Fibroblast of lung (primary cell): Measurements from ENCODE around the gene P3H3. TPM values are rescaled to one million over a fixed set of nuclear protein-coding genes. Genes with fewer than 3 reads are reported as not detected.

Source experiments
- DNase-seq, 2 donors: peaks; one replicate each; pipeline versions ENCODE4 v3.0.0 to v3.0.0-alpha.2; 2010; ENCODE audit warnings: low read depth in 2 of 2
- H2AFZ ChIP-seq: 2 replicates; pipeline ENCODE4 v1.5.1; 2012; ENCODE audit warnings: low read length, control low read depth, inconsistent platforms
- H3K27ac ChIP-seq: 2 replicates; pipeline ENCODE4 v1.5.1; 2011; ENCODE audit warnings: low read length, control low read depth; ENCODE audit not compliant: insufficient read depth
- H3K27me3 ChIP-seq: 2 replicates; pipeline ENCODE4 v1.5.1; 2011; ENCODE audit warnings: mild to moderate bottlenecking, low read length; ENCODE audit not compliant: control insufficient read depth, insufficient read depth
- H3K36me3 ChIP-seq: 2 replicates; pipeline ENCODE4 v1.5.1; 2011; ENCODE audit warnings: low read length; ENCODE audit not compliant: control insufficient read depth, insufficient read depth
- H3K4me1 ChIP-seq: 2 replicates; pipeline ENCODE4 v1.5.1; 2011; ENCODE audit warnings: low read length; ENCODE audit not compliant: control insufficient read depth, insufficient read depth; ENCODE audit errors: extremely low read depth
- H3K4me2 ChIP-seq: 2 replicates; pipeline ENCODE4 v1.5.1; 2011; ENCODE audit warnings: low read length, control low read depth; ENCODE audit not compliant: insufficient read depth; ENCODE audit errors: extremely low read depth
- H3K4me3 ChIP-seq, 4 experiments: fragments of 200-600 bp in 1 of 4; sonication (generic) in 1 of 4; replicated peaks in 1 of 4; 2 replicates each; pipeline ENCODE4 v1.5.1; 2011 to 2016; ENCODE audit warnings: low read length in 4 of 4, low read depth in 3 of 4, mild to moderate bottlenecking in 3 of 4, control low read depth in 2 of 4, inconsistent platforms in 1 of 4, mixed read lengths in 1 of 4; ENCODE audit not compliant: insufficient read depth in 1 of 4; ENCODE audit errors: control extremely low read depth in 1 of 4
- H3K79me2 ChIP-seq: 2 replicates; pipeline ENCODE4 v1.5.1; 2012; ENCODE audit warnings: mild to moderate bottlenecking, low read length, inconsistent platforms; ENCODE audit not compliant: control insufficient read depth, insufficient read depth
- H3K9ac ChIP-seq: 2 replicates; pipeline ENCODE4 v1.5.1; 2011; ENCODE audit warnings: mild to moderate bottlenecking, low read length, control low read depth; ENCODE audit not compliant: insufficient read depth
- H3K9me3 ChIP-seq: 2 replicates; pipeline ENCODE4 v1.5.1; 2012; ENCODE audit warnings: low read depth, low read length; ENCODE audit not compliant: control insufficient read depth, insufficient read depth
- H4K20me1 ChIP-seq: 2 replicates; pipeline ENCODE4 v1.5.1; 2011; ENCODE audit warnings: low read length; ENCODE audit not compliant: control insufficient read depth, insufficient read depth; ENCODE audit errors: extremely low read depth
- EZH2 ChIP-seq: IDR thresholded peaks from 2 replicates; pipeline ENCODE4 v1.5.1; 2012; ENCODE audit warnings: low read length, control low read depth, mild to moderate bottlenecking; ENCODE audit errors: missing control alignments
- polyA plus RNA-seq, 2 donors: library from polyadenylated mRNA; depleted of rRNA in 1 of 2; stranded (reverse) in 1 of 2; unstranded in 1 of 2; fragments of >200 nt; gene quantifications; 2 replicates each; pipeline ENCODE4 v1.2.1, GENCODE V29; 2011 to 2012; ENCODE audit warnings: missing spikeins in 1 of 2
- total RNA-seq: library from RNA; depleted of rRNA; stranded (reverse); fragments of >200 nt; gene quantifications from 2 replicates; pipeline ENCODE4 v1.2.1, GENCODE V29; 2014
- TF ChIP-seq, protein P1 (sequence below), 2 donors: IDR thresholded peaks in 1 of 2; conservative IDR thresholded peaks in 1 of 2; 1 replicate in 1 of 2; 2 replicates in 1 of 2; pipeline ENCODE4 v1.5.1; 2011 to 2012; ENCODE audit warnings: low read length in 2 of 2, control low read depth in 1 of 2, inconsistent platforms in 1 of 2, low read depth in 1 of 2, mild to moderate bottlenecking in 1 of 2

Gene P3H3
- total and polyA plus RNA-seq, 2 donors (not counting 1 experiment from before 2014, with no cell fraction given) = 44.0 to 96.3 TPM

- H3K4me2 ChIP-seq = no peak overlapping the region
- H3K27me3 ChIP-seq = no peaks in the 10 kb centered on the region
- H2AFZ ChIP-seq = no peak overlapping the region
- no peaks in the 10 kb centered on the region for H3K36me3 ChIP-seq
- no peak overlapping the region for H3K4me3 ChIP-seq
- TF ChIP-seq EZH2 = no peak
- H3K9me3 ChIP-seq = no peaks in the 10 kb centered on the region
- no peaks in the 10 kb centered on the region for H3K79me2 ChIP-seq
- peaks cover 3% of the 10 kb centered on the region for H3K4me1 ChIP-seq
- no peak overlapping the region for H3K27ac ChIP-seq
- no peak overlapping the region for H3K9ac ChIP-seq
- no peaks in the 10 kb centered on the region for H4K20me1 ChIP-seq
- DNase-seq = no peak
Measured at GRCh38 chr12:6779708-6780432, 48.3 kb upstream of the P3H3 start.

DNA sequence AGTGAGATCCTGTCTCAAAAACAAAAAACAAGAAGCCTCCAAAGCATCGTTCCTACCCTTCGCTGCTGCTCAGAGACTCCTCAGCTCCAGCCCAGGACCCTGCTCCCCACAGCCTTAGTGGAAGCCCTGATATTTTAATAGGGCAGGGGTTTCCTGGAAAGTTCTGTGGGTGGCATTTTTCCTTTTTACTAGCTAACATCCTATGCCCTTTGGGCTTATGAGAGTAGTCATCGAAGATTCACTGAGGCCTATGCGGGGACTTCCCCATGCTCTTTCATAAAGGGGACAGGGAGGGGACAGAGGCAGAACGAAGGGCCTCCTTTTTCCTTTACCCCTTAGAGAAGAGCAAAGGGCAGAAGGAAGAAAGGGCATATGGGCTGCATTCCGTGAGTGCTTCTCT lies 47.6 kb upstream of the P3H3 start:
- no peaks in the 10 kb centered on the region for H3K79me2 ChIP-seq
- H3K4me1 ChIP-seq = peaks cover 3% of the 10 kb centered on the region
- no peak overlapping the region for H2AFZ ChIP-seq
- H3K9ac ChIP-seq = no peak overlapping the region
- no peak overlapping the region for H3K4me3 ChIP-seq
- H3K27ac ChIP-seq = no peak overlapping the region
- no peaks in the 10 kb centered on the region for H3K9me3 ChIP-seq
- H4K20me1 ChIP-seq = no peaks in the 10 kb centered on the region
- H3K36me3 ChIP-seq = no peaks in the 10 kb centered on the region
- no peak for DNase-seq
- no peaks in the 10 kb centered on the region for H3K27me3 ChIP-seq
- TF ChIP-seq, protein P1, sequence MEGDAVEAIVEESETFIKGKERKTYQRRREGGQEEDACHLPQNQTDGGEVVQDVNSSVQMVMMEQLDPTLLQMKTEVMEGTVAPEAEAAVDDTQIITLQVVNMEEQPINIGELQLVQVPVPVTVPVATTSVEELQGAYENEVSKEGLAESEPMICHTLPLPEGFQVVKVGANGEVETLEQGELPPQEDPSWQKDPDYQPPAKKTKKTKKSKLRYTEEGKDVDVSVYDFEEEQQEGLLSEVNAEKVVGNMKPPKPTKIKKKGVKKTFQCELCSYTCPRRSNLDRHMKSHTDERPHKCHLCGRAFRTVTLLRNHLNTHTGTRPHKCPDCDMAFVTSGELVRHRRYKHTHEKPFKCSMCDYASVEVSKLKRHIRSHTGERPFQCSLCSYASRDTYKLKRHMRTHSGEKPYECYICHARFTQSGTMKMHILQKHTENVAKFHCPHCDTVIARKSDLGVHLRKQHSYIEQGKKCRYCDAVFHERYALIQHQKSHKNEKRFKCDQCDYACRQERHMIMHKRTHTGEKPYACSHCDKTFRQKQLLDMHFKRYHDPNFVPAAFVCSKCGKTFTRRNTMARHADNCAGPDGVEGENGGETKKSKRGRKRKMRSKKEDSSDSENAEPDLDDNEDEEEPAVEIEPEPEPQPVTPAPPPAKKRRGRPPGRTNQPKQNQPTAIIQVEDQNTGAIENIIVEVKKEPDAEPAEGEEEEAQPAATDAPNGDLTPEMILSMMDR (conservative IDR thresholded peaks at IDR 0.05 in 1 of 2, IDR thresholded peaks at IDR 0.05 in 1 of 2; ENCODE audit: low read depth in 1 of 2, low read length in 2 of 2) = no peak
- no peak for TF ChIP-seq EZH2
- no peak overlapping the region for H3K4me2 ChIP-seq

GRCh38 chr12:6782119-6782518 lies 46.1 kb upstream of the P3H3 start:
- H3K4me2 ChIP-seq = no peak overlapping the region
- H3K27ac ChIP-seq = no peak overlapping the region
- H3K9me3 ChIP-seq = no peaks in the 10 kb centered on the region
- TF ChIP-seq, protein P1 (conservative IDR thresholded peaks at IDR 0.05 in 1 of 2, IDR thresholded peaks at IDR 0.05 in 1 of 2; ENCODE audit: low read depth in 1 of 2, low read length in 2 of 2) = no peak
- TF ChIP-seq EZH2 = no peak
- no peak overlapping the region for H3K4me3 ChIP-seq
- no peak overlapping the region for H3K9ac ChIP-seq
- H3K79me2 ChIP-seq = no peaks in the 10 kb centered on the region
- no peak overlapping the region for H2AFZ ChIP-seq
- no peak for DNase-seq
- peaks cover 3% of the 10 kb centered on the region for H3K4me1 ChIP-seq
- H3K27me3 ChIP-seq = no peaks in the 10 kb centered on the region
- no peaks in the 10 kb centered on the region for H3K36me3 ChIP-seq
- no peaks in the 10 kb centered on the region for H4K20me1 ChIP-seq
